K562 (cell line): ENCODE results near the gene ZBTB14. TPM values are rescaled to one million over a fixed set of nuclear protein-coding genes. Genes with fewer than 3 reads are reported as not detected.

ENCODE experiments used
- ATAC-seq: fragments of 200-7000 bp; cut with Tn5 transposase; 3 replicates; pipeline ENCODE4 v1.9.1; 2020; ENCODE audit warnings: moderate library complexity
- BruUV-seq: library from RNA; stranded (reverse); fragments of 400-500 nt; replicated peaks from 2 replicates; lab custom pipeline; 2021; lab: Mats Ljungman, UMichigan
- CTCF ChIA-PET: fragments of 300-600 bp; formaldehyde crosslinking; extraction: SDS; loops from one replicate; lab custom pipeline; 2021; ENCODE audit warnings: low intra/inter-chr PET ratio; lab: Yijun Ruan, JAX
- POLR2A ChIA-PET: fragments of 300-600, 350-650 bp; sonication (Branson Sonifier 250); formaldehyde crosslinking; extraction: SDS; loops from one replicate; lab custom pipeline; 2021; ENCODE audit warnings: antibody characterized with exemption, inconsistent platforms; lab: Yijun Ruan, JAX
- DNase-seq, 4 experiments: peaks; one replicate each; pipeline versions ENCODE4 v3.0.0 to v3.0.0-alpha.2; 2011 to 2018; ENCODE audit warnings: low spot score in 3 of 4, mixed read lengths in 3 of 4; ENCODE audit errors: extremely low read depth in 1 of 4
- FAIRE-seq: peaks from 2 replicates; lab custom pipeline; 2011; peaks lifted over from hg19 to GRCh38; lab: Jason Lieb, UNC
- H2AFZ ChIP-seq: 2 replicates; pipeline ENCODE4 v1.6.0; 2011; ENCODE audit warnings: low read depth, low read length, control low read depth, inconsistent platforms
- H3K27ac ChIP-seq: fragments of 200-600 bp; 3 replicates; pipeline ENCODE4 v1.8.0; 2011; ENCODE audit warnings: low read depth, mild to moderate bottlenecking, control low read depth, inconsistent platforms, low read length, moderate library complexity, mixed read lengths; ENCODE audit errors: extremely low read depth
- H3K27me3 ChIP-seq, 2 experiments: fragments of 300-600 bp in 1 of 2; 2 replicates in 1 of 2; 3 replicates in 1 of 2; pipeline versions ENCODE4 v1.6.0 to v1.8.0; 2011; ENCODE audit warnings: inconsistent platforms in 2 of 2, low read length in 2 of 2, mild to moderate bottlenecking in 1 of 2, mixed read lengths in 1 of 2, moderate library complexity in 1 of 2; ENCODE audit not compliant: control insufficient read depth in 2 of 2, insufficient read depth in 2 of 2
- H3K36me3 ChIP-seq: fragments of 300-600 bp; 3 replicates; pipeline ENCODE4 v1.8.0; 2011; ENCODE audit warnings: mild to moderate bottlenecking, low read length, inconsistent platforms; ENCODE audit not compliant: control insufficient read depth, insufficient read depth
- H3K4me1 ChIP-seq, 2 experiments: fragments of 200-600 bp in 1 of 2; replicated peaks in 1 of 2; 2 replicates in 1 of 2; 3 replicates in 1 of 2; pipeline versions ENCODE4 v1.5.1 to v1.8.0; 2011; ENCODE audit warnings: inconsistent platforms in 2 of 2, low read length in 2 of 2, mild to moderate bottlenecking in 1 of 2, mixed read lengths in 1 of 2, moderate library complexity in 1 of 2; ENCODE audit not compliant: control insufficient read depth in 2 of 2, insufficient read depth in 2 of 2
- H3K4me2 ChIP-seq: 2 replicates; pipeline ENCODE4 v1.6.1; 2011; ENCODE audit warnings: low read length, control low read depth, inconsistent platforms, mixed read lengths; ENCODE audit not compliant: insufficient read depth
- H3K4me3 ChIP-seq: fragments of 200-600 bp; sonication (generic), shearing (Covaris generic); 2 replicates; pipeline ENCODE4 v1.5.1; 2016; ENCODE audit warnings: control low read depth, inconsistent platforms
- H3K79me2 ChIP-seq: fragments of 200-600 bp; 3 replicates; pipeline ENCODE4 v1.8.0; 2011; ENCODE audit warnings: low read length, inconsistent platforms; ENCODE audit not compliant: control insufficient read depth, insufficient read depth
- H3K9ac ChIP-seq, 2 experiments: 2 replicates each; pipeline versions ENCODE4 v1.6.0 to v1.6.1; 2011; ENCODE audit warnings: low read depth in 2 of 2, low read length in 2 of 2, control low read depth in 1 of 2, inconsistent platforms in 1 of 2, mild to moderate bottlenecking in 1 of 2, mixed read lengths in 1 of 2; ENCODE audit not compliant: insufficient read depth in 1 of 2
- H3K9me1 ChIP-seq: one replicate; pipeline ENCODE4 v1.6.0; 2011; ENCODE audit warnings: inconsistent platforms, mild to moderate bottlenecking, low read length, moderate library complexity; ENCODE audit not compliant: control insufficient read depth, insufficient read depth
- H3K9me3 ChIP-seq: replicated peaks from 2 replicates; pipeline ENCODE4 v1.5.1; 2011; ENCODE audit warnings: low read depth, low read length, inconsistent platforms; ENCODE audit not compliant: control insufficient read depth, insufficient read depth
- H4K20me1 ChIP-seq: replicated peaks from 2 replicates; pipeline ENCODE4 v1.6.1; 2011; ENCODE audit warnings: low read length, inconsistent platforms, mixed read lengths; ENCODE audit not compliant: control insufficient read depth, insufficient read depth
- C11orf30 ChIP-seq: fragments of 450-650 bp; IDR thresholded peaks from 2 replicates; pipeline ENCODE4 v1.6.1; 2016; ENCODE audit warnings: low read depth, mild to moderate bottlenecking
- CHD7 ChIP-seq: fragments of 200-600 bp; sonication (generic); IDR thresholded peaks from one replicate; pipeline ENCODE4 v1.6.1; 2012; ENCODE audit warnings: mild to moderate bottlenecking, low read depth, low read length, inconsistent platforms
- NUFIP1 ChIP-seq: fragments of 450-650 bp; IDR thresholded peaks from 2 replicates; pipeline ENCODE4 v1.6.1; 2018; ENCODE audit not compliant: partially characterized antibody
- RBFOX2 ChIP-seq: fragments of 200-400 bp; formaldehyde crosslinking; IDR thresholded peaks from 2 replicates; pipeline ENCODE4 v1.6.1; 2017; ENCODE audit warnings: low read depth, mild to moderate bottlenecking, low read length, moderate library complexity
- RUNX1 ChIP-seq: sonication (generic); IDR thresholded peaks from 2 replicates; pipeline ENCODE4 v1.6.1; 2016; ENCODE audit warnings: antibody characterized with exemption, low read depth
- SP1 ChIP-seq: sonication (generic); formaldehyde crosslinking; IDR thresholded peaks from 2 replicates; pipeline ENCODE4 v1.8.1; 2022; ENCODE audit warnings: mild to moderate bottlenecking, missing genetic modification reagents
- ZBTB2 ChIP-seq: fragments of 450-650 bp; IDR thresholded peaks from 2 replicates; pipeline ENCODE4 v1.6.1; 2016; ENCODE audit warnings: antibody characterized with exemption
- ZNF586 ChIP-seq: fragments of 450-650 bp; formaldehyde crosslinking; conservative IDR thresholded peaks from 2 replicates; pipeline ENCODE4 v1.4.0; 2020; ENCODE audit warnings: mild to moderate bottlenecking, moderate library complexity
- WGBS: fragments of 100-300 bp; shearing (Covaris generic); methylation state at CpG from one replicate; pipeline ENCODE4 v1.1.6; 2016; ENCODE audit warnings: low coverage, mixed read lengths; ENCODE audit not compliant: insufficient coverage; ENCODE audit errors: missing lambda C conversion rate; 5-methylcytosine and 5-hydroxymethylcytosine counted together
- in situ Hi-C: fragments of 300-500 bp; cut with MboI; formaldehyde crosslinking; loops from 4 replicates; pipeline ENCODE4 v1.15.0; 2018; ENCODE audit warnings: inconsistent platforms, mixed read lengths
- intact Hi-C: fragments of 100-400 bp; cut with micrococcal nuclease; formaldehyde crosslinking; loops from 2 replicates; pipeline ENCODE4 v1.14.2; 2022
- polyA plus RNA-seq, 8 experiments: library from polyadenylated mRNA; depleted of rRNA in 4 of 8; stranded (reverse) in 5 of 8; unstranded in 3 of 8; fragments of >200 nt; fragmentation: Nextera tagmentation in 2 of 8; fragmentation: Illumina TruSeq in 1 of 8; extraction: Ambion mirVana in 2 of 8; extraction: Trizol in 1 of 8; gene quantifications; 2 replicates each; pipeline versions ENCODE4 v1.2.1 to v1.2.3, GENCODE V29; 2011 to 2014; ENCODE audit warnings: inconsistent platforms in 1 of 8, missing spikeins in 1 of 8
- total RNA-seq, 7 experiments: library from RNA; depleted of rRNA in 6 of 7; stranded (reverse); fragments of >200 nt in 6 of 7; fragmentation: Illumina TruSeq in 2 of 7; extraction: Trizol in 2 of 7; gene quantifications; 2 replicates each; pipeline versions ENCODE4 v1.2.1 to v1.2.3, GENCODE V29; 2011 to 2021; ENCODE audit warnings: low replicate concordance in 1 of 7
- TF ChIP-seq, protein P1 (sequence below): fragments of 250-450 bp; sonication (Bioruptor Pico); IDR thresholded peaks from 2 replicates; pipeline ENCODE4 v1.4.0; 2020; ENCODE audit warnings: mild to moderate bottlenecking, moderate library complexity

The ZBTB14 gene
- total and polyA plus RNA-seq, 9 of the 15 experiments (the other 6 are each of a cell fraction or from before 2014, with no cell fraction given), result 2.8 to 12.6 (median 9.0) TPM

- no TSS peak for BruUV-seq
- DNase-seq (no peak), ATAC-seq (no peak), FAIRE-seq (no peak)
- Histone ChIP-seq H2AFZ (no peak overlapping the region), H3K4me1 (no peaks in the 10 kb centered on the region), H3K36me3 (no peaks in the 10 kb centered on the region), H3K4me2 (no peak overlapping the region), H4K20me1 (no peaks in the 10 kb centered on the region), H3K9me3 (no peaks in the 10 kb centered on the region), H3K9ac (no peak overlapping the region), H3K27me3 (no peaks in the 10 kb centered on the region; a peak in 1 of 5 replicates), H3K27ac (no peak overlapping the region), H3K4me3 (no peak overlapping the region), H3K79me2 (no peaks in the 10 kb centered on the region), H3K9me1 (no peaks in the 10 kb centered on the region)
- ChIA-PET POLR2A (no interaction called here), CTCF (no interaction called here)
- in situ Hi-C loops, result no loop called here
- intact Hi-C loops, result no loop called here
- WGBS, result 0% methylated on average over 2 of the region's 2 CpGs
- TF ChIP-seq NUFIP1 (no peak), ZNF586 (no peak), RUNX1 (no peak), CHD7 (no peak), SP1 (no peak), RBFOX2 (no peak), ZBTB2 (no peak), C11orf30 (no peak)
- TF ChIP-seq, protein P1, sequence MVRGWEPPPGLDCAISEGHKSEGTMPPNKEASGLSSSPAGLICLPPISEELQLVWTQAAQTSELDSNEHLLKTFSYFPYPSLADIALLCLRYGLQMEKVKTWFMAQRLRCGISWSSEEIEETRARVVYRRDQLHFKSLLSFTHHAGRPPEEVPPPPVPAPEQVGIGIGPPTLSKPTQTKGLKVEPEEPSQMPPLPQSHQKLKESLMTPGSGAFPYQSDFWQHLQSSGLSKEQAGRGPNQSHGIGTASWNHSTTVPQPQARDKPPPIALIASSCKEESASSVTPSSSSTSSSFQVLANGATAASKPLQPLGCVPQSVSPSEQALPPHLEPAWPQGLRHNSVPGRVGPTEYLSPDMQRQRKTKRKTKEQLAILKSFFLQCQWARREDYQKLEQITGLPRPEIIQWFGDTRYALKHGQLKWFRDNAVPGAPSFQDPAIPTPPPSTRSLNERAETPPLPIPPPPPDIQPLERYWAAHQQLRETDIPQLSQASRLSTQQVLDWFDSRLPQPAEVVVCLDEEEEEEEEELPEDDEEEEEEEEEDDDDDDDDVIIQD (CRISPR knock-in tag), result no peak
These were observed 41.6 kb downstream of the ZBTB14 start for GRCh38 chr18:5253910-5254309.
